Measurements from ENCODE around the gene NIFK. TPM values are rescaled to one million over a fixed set of nuclear protein-coding genes. Genes with fewer than 3 reads are reported as not detected.
"Not testable (repeated sequence)": the region's sequence is repeated elsewhere in the genome, so short reads cannot be mapped to it uniquely, and the experiment has no call there.

NIFK gene
- total and polyA plus RNA-seq, 9 donors = 33.0 to 82.1 (median 49.9) TPM

GRCh38 chr2:121723316-121723715 is 13.4 kb downstream of the NIFK start:
- no peak for DNase-seq
- no peaks in the 10 kb centered on the region for H3K36me3 ChIP-seq
- 76 to 81% (median 76%) methylated on average over 5 of the region's 5 CpGs for WGBS, 3 donors
- H3K27me3 ChIP-seq = no peaks in the 10 kb centered on the region
- H3K27ac ChIP-seq = no peak overlapping the region
- no peak for TF ChIP-seq POLR2A (IDR thresholded peaks at IDR 0.05)
- TF ChIP-seq EP300 (IDR thresholded peaks at IDR 0.05) = no peak
- no peak overlapping the region for H3K4me3 ChIP-seq
- H3K9me3 ChIP-seq = no peaks in the 10 kb centered on the region
- no peaks in the 10 kb centered on the region for H3K4me1 ChIP-seq (ENCODE audit: insufficient read depth)
- intact Hi-C loops (cut with DNase I) = no loop called here

- no peak for DNase-seq
- no peaks in the 10 kb centered on the region for H3K27me3 ChIP-seq
These were observed 14.2 kb downstream of the NIFK start for GRCh38 chr2:121722479-121722878.

GRCh38 chr2:121721926-121722325 is 14.7 kb downstream of the NIFK start:
- TF ChIP-seq POLR2A (IDR thresholded peaks at IDR 0.05) = no peak
- no peak for TF ChIP-seq CTCF (IDR thresholded peaks at IDR 0.05)
- no peak for TF ChIP-seq EP300 (IDR thresholded peaks at IDR 0.05)
- Histone ChIP-seq H3K4me3 (no peak overlapping the region), H3K27me3 (no peaks in the 10 kb centered on the region), H3K4me1 (ENCODE audit: insufficient read depth) (no peaks in the 10 kb centered on the region), H3K27ac (no peak overlapping the region), H3K36me3 (no peaks in the 10 kb centered on the region), H3K9me3 (no peaks in the 10 kb centered on the region)
- intact Hi-C loops (cut with DNase I) = no loop called here
- no peak for DNase-seq
- 71 to 77% (median 77%) methylated on average over 8 of the region's 8 CpGs for WGBS, 3 donors

More at GRCh38 chr2:121722479-121722878, 14.2 kb downstream of the NIFK start:
- WGBS, 3 donors = 54 to 65% (median 60%) methylated on average over 5 of the region's 5 CpGs
- no peak overlapping the region for H3K4me3 ChIP-seq
- H3K36me3 ChIP-seq = no peaks in the 10 kb centered on the region
- no peaks in the 10 kb centered on the region for H3K4me1 ChIP-seq (ENCODE audit: insufficient read depth)
- no peaks in the 10 kb centered on the region for H3K9me3 ChIP-seq
- TF ChIP-seq EP300 (IDR thresholded peaks at IDR 0.05) (no peak), CTCF (IDR thresholded peaks at IDR 0.05) (no peak), POLR2A (IDR thresholded peaks at IDR 0.05) (no peak)
- H3K27ac ChIP-seq = no peak overlapping the region
- intact Hi-C loops (cut with DNase I) = no loop called here

GRCh38 chr2:121717529-121717928 is 19.1 kb downstream of the NIFK start:
- Histone ChIP-seq H3K4me1 (ENCODE audit: insufficient read depth) (no peaks in the 10 kb centered on the region), H3K27ac (no peak overlapping the region), H3K4me3 (no peak overlapping the region), H3K36me3 (no peaks in the 10 kb centered on the region), H3K9me3 (no peaks in the 10 kb centered on the region), H3K27me3 (no peaks in the 10 kb centered on the region)
- intact Hi-C loops (cut with DNase I) = no loop called here
- no peak for DNase-seq
- WGBS, 3 donors = 95 to 97% (median 97%) methylated on average over 6 of the region's 6 CpGs
- no peak for TF ChIP-seq EP300 (IDR thresholded peaks at IDR 0.05)
- TF ChIP-seq CTCF (IDR thresholded peaks at IDR 0.05) = no peak
- no peak for TF ChIP-seq POLR2A (IDR thresholded peaks at IDR 0.05)

GRCh38 chr2:121716126-121716525 is 20.5 kb downstream of the NIFK start:
- 52 to 62% (median 52%) methylated on average over 1 of the region's 1 CpG for WGBS, 3 donors
- no peaks in the 10 kb centered on the region for H3K36me3 ChIP-seq
- intact Hi-C loops (cut with DNase I) = no loop called here
- H3K27me3 ChIP-seq = no peaks in the 10 kb centered on the region
- H3K27ac ChIP-seq = no peak overlapping the region
- H3K9me3 ChIP-seq = no peaks in the 10 kb centered on the region
- DNase-seq = no peak
- no peak for TF ChIP-seq EP300 (IDR thresholded peaks at IDR 0.05)
- no peak for TF ChIP-seq CTCF (IDR thresholded peaks at IDR 0.05)
- no peak for TF ChIP-seq POLR2A (IDR thresholded peaks at IDR 0.05)
- no peaks in the 10 kb centered on the region for H3K4me1 ChIP-seq (ENCODE audit: insufficient read depth)
- no peak overlapping the region for H3K4me3 ChIP-seq

GRCh38 chr2:121711481-121711880 is 25.2 kb downstream of the NIFK start:
- DNase-seq; H3K36me3 ChIP-seq; H3K9me3 ChIP-seq; intact Hi-C loops (cut with DNase I); H3K4me1 ChIP-seq (ENCODE audit: insufficient read depth); H3K4me3 ChIP-seq; H3K27ac ChIP-seq; H3K27me3 ChIP-seq: not testable (repeated sequence)
- WGBS, 3 donors = 84 to 87% (median 86%) methylated on average over 3 of the region's 3 CpGs
